Measurements from ENCODE around the gene PLPP1.

DNA sequence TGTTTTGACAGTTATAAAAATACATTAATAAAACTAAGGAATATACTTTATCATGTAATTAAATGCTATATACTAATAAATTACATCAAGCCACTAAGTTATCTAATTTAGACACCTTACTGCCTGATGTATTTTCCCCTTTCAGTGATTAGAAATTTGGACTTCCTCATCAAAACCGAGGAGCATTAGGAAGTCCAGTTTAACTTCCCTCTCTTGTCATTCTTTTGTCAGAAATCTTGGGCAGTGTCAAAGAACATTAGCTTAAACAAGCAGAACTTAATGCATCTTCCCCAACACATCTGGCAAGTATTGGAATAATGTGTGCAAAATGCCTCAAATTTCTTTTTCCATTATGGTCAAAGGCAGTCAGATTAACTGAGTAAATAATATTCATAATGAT is 81.6 kb downstream of the PLPP1 start:
- TF ChIP-seq, protein P1, sequence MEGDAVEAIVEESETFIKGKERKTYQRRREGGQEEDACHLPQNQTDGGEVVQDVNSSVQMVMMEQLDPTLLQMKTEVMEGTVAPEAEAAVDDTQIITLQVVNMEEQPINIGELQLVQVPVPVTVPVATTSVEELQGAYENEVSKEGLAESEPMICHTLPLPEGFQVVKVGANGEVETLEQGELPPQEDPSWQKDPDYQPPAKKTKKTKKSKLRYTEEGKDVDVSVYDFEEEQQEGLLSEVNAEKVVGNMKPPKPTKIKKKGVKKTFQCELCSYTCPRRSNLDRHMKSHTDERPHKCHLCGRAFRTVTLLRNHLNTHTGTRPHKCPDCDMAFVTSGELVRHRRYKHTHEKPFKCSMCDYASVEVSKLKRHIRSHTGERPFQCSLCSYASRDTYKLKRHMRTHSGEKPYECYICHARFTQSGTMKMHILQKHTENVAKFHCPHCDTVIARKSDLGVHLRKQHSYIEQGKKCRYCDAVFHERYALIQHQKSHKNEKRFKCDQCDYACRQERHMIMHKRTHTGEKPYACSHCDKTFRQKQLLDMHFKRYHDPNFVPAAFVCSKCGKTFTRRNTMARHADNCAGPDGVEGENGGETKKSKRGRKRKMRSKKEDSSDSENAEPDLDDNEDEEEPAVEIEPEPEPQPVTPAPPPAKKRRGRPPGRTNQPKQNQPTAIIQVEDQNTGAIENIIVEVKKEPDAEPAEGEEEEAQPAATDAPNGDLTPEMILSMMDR (IDR thresholded peaks at IDR 0.05; ENCODE audit: low read length) = no peak
- TF ChIP-seq EZH2 (optimal IDR thresholded peaks at IDR 0.05; ENCODE audit: low read depth, low read length) = no peak
- TF ChIP-seq EZH2phosphoT487 (IDR thresholded peaks at IDR 0.05; ENCODE audit: low read length) = no peak
